ENCODE results near the gene SCN2B. TPM values are rescaled to one million over a fixed set of nuclear protein-coding genes. Genes with fewer than 3 reads are reported as not detected.
A peak's percentile ranks its signal among the peaks of the same experiment; 100 is the strongest.

The SCN2B gene
- total and polyA plus RNA-seq, 10 of the 15 experiments (the other 5 are each of a cell fraction or from before 2014, with no cell fraction given), result 0.01 TPM; not detected in 9

DNA sequence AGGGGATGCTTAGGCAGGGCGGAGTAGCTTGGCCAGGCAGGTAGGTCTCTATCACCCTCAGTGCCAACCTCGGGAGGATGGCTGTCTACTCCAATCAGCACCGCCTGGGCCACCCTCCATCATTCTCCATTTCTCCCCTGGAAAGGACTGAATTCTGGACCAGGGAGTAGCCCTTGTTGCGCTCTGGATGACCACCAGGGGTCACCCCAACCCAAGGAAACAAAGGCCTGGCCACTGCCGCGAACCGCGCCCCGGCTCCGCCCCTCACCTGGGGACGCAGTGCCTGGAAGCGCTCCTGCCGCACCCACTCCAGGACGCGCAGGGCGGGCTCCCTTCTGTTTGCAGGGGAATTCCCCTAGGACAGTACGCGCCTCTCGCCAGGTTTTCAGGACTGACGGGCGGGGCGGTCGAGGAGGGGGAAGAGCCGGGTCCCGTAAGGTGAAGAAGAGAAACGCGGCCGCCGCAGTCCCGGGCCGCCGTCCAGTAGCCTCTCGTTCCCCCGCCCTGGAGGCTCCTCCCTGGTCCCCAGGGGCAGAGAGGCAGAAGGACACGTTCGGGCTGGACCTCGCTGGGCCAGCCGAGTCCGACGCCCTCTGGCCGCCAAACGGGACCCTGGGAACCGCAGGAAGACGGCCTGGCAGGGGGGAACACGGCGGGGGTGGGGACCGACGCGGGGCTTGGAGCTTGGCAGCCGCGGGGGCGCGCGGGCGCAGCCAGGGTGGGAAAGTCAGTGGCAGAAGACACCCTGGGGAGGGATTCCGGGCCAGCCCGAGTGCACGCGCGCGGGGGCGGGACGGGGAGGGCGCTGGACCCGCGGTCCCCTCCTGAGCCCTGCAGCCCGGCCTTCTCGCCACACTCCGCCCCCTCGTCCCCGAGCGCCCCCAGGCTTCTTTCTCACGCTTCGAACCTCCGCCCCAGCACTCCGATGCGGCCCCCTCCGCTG, 30.9 kb downstream of the SCN2B start (continued):
- TF ChIP-seq IRF3 (IDR thresholded peaks at IDR 0.05) (no peak), ZNF622 (IDR thresholded peaks at IDR 0.05) (no peak), PML (IDR thresholded peaks at IDR 0.05; ENCODE audit: low read length) (no peak), MAX (IDR thresholded peaks at IDR 0.05; ENCODE audit: low read depth, low read length) (no peak), HDAC2 (IDR thresholded peaks at IDR 0.05) (no peak), E2F4 (IDR thresholded peaks at IDR 0.05; ENCODE audit: low read depth, low read length) (no peak), RUNX3 (IDR thresholded peaks at IDR 0.05; ENCODE audit: low read length) (peak; percentile 33; the same call in 1 of the 2 replicates), TBL1XR1 (IDR thresholded peaks at IDR 0.05; ENCODE audit: low read depth, low read length) (no peak), ZNF207 (IDR thresholded peaks at IDR 0.05; ENCODE audit: borderline replicate concordance) (peak; percentile 52; the same call in 1 of the 2 replicates), BCL3 (IDR thresholded peaks at IDR 0.05; ENCODE audit: borderline replicate concordance, insufficient read depth, low read depth, low read length, poor library complexity, severe bottlenecking) (no peak), ATF7 (IDR thresholded peaks at IDR 0.05; ENCODE audit: low read depth) (no peak), YY1 (IDR thresholded peaks at IDR 0.05; ENCODE audit: low read depth, low read length) (peak; percentile 38; the same call in 1 of the 2 replicates), MEF2A (IDR thresholded peaks at IDR 0.05; ENCODE audit: insufficient read depth, low read depth, low read length) (no peak), NFXL1 (IDR thresholded peaks at IDR 0.05; ENCODE audit: borderline replicate concordance) (no peak), SMAD5 (IDR thresholded peaks at IDR 0.05; ENCODE audit: low read depth) (no peak), ZNF274 (IDR thresholded peaks at IDR 0.05; ENCODE audit: insufficient read depth, insufficient read length) (no peak)
- TF ChIP-seq, protein P1, sequence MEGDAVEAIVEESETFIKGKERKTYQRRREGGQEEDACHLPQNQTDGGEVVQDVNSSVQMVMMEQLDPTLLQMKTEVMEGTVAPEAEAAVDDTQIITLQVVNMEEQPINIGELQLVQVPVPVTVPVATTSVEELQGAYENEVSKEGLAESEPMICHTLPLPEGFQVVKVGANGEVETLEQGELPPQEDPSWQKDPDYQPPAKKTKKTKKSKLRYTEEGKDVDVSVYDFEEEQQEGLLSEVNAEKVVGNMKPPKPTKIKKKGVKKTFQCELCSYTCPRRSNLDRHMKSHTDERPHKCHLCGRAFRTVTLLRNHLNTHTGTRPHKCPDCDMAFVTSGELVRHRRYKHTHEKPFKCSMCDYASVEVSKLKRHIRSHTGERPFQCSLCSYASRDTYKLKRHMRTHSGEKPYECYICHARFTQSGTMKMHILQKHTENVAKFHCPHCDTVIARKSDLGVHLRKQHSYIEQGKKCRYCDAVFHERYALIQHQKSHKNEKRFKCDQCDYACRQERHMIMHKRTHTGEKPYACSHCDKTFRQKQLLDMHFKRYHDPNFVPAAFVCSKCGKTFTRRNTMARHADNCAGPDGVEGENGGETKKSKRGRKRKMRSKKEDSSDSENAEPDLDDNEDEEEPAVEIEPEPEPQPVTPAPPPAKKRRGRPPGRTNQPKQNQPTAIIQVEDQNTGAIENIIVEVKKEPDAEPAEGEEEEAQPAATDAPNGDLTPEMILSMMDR (IDR thresholded peaks at IDR 0.05 in 2 of 3, conservative IDR thresholded peaks at IDR 0.05 in 1 of 3; ENCODE audit: control insufficient read depth in 2 of 3, extremely low read depth in 1 of 3, insufficient read depth in 1 of 3, low read depth in 3 of 3, low read length in 3 of 3), result peak; percentile 82 to 90 (median 86)
- TF ChIP-seq, protein P2, sequence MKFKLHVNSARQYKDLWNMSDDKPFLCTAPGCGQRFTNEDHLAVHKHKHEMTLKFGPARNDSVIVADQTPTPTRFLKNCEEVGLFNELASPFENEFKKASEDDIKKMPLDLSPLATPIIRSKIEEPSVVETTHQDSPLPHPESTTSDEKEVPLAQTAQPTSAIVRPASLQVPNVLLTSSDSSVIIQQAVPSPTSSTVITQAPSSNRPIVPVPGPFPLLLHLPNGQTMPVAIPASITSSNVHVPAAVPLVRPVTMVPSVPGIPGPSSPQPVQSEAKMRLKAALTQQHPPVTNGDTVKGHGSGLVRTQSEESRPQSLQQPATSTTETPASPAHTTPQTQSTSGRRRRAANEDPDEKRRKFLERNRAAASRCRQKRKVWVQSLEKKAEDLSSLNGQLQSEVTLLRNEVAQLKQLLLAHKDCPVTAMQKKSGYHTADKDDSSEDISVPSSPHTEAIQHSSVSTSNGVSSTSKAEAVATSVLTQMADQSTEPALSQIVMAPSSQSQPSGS (IDR thresholded peaks at IDR 0.05; ENCODE audit: low read length), result no peak
- TF ChIP-seq, protein P3, sequence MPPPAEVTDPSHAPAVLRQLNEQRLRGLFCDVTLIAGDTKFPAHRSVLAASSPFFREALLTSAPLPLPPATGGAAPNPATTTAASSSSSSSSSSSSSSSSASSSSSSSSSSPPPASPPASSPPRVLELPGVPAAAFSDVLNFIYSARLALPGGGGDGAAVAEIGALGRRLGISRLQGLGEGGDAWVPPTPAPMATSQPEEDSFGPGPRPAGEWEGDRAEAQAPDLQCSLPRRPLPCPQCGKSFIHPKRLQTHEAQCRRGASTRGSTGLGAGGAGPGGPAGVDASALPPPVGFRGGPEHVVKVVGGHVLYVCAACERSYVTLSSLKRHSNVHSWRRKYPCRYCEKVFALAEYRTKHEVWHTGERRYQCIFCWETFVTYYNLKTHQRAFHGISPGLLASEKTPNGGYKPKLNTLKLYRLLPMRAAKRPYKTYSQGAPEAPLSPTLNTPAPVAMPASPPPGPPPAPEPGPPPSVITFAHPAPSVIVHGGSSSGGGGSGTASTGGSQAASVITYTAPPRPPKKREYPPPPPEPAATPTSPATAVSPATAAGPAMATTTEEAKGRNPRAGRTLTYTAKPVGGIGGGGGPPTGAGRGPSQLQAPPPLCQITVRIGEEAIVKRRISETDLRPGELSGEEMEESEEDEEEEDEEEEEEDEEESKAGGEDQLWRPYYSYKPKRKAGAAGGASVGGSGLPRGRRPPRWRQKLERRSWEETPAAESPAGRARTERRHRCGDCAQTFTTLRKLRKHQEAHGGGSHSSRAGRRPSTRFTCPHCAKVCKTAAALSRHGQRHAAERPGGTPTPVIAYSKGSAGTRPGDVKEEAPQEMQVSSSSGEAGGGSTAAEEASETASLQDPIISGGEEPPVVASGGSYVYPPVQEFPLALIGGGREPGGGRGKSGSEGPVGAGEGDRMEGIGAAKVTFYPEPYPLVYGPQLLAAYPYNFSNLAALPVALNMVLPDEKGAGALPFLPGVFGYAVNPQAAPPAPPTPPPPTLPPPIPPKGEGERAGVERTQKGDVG (CRISPR knock-in tag; IDR thresholded peaks at IDR 0.05), result no peak
